ENCODE data around the gene BBLN.
"Not testable (repeated sequence)": the region's sequence is repeated elsewhere in the genome, so short reads cannot be mapped to it uniquely, and the experiment has no call there.

BBLN gene

GRCh38 chr9:128159784-128160602, at the start of gene BBLN:
Gene BBLN (plus strand): TSS chr9:128160265. CDS start chr9:128160408, 143 bp downstream.
- DNase-seq = peak; percentile 86 to 95 (median 90)

GRCh38 chr9:128111726-128112125, 48.3 kb upstream of the BBLN start:
- DNase-seq = not testable (repeated sequence)

- DNase-seq = no peak
Measured at GRCh38 chr9:128113526-128114325, 46.3 kb upstream of the BBLN start.

GRCh38 chr9:128114326-128115186, 45.5 kb upstream of the BBLN start:
- DNase-seq = no peak

- DNase-seq = no peak
Measured at GRCh38 chr9:128115187-128116103, 44.6 kb upstream of the BBLN start.

GRCh38 chr9:128116104-128117083, 43.7 kb upstream of the BBLN start:
- DNase-seq = no peak

GRCh38 chr9:128117613-128118471, 42.2 kb upstream of the BBLN start:
- peak; percentile 93 to 100 (median 98) for DNase-seq

GRCh38 chr9:128118472-128118857, 41.6 kb upstream of the BBLN start:
- DNase-seq = no peak

- no peak for DNase-seq
Measured at GRCh38 chr9:128118971-128119665, 40.9 kb upstream of the BBLN start.

- DNase-seq = no peak
Measured at GRCh38 chr9:128120061-128120740, 39.9 kb upstream of the BBLN start.

- no peak for DNase-seq
Measured at GRCh38 chr9:128120741-128121465, 39.2 kb upstream of the BBLN start.

GRCh38 chr9:128121466-128121810, 38.6 kb upstream of the BBLN start:
- no peak for DNase-seq

GRCh38 chr9:128121924-128122808, 37.9 kb upstream of the BBLN start:
- no peak for DNase-seq

- no peak for DNase-seq
Measured at GRCh38 chr9:128122809-128123175, 37.3 kb upstream of the BBLN start.

GRCh38 chr9:128123451-128124080, 36.5 kb upstream of the BBLN start:
- DNase-seq = no peak

- DNase-seq = no peak
Measured at GRCh38 chr9:128124451-128124850, 35.6 kb upstream of the BBLN start.

All from activated naive CD4-positive, alpha-beta T cell (primary cell).